Epidermal melanocyte (primary cell): ENCODE results near the gene GAS2L2.

Experiments used
- DNase-seq: peaks from one replicate; pipeline ENCODE4 v3.0.0; 2011; ENCODE audit warnings: low spot score; ENCODE audit not compliant: insufficient read length

The GAS2L2 gene

DNA sequence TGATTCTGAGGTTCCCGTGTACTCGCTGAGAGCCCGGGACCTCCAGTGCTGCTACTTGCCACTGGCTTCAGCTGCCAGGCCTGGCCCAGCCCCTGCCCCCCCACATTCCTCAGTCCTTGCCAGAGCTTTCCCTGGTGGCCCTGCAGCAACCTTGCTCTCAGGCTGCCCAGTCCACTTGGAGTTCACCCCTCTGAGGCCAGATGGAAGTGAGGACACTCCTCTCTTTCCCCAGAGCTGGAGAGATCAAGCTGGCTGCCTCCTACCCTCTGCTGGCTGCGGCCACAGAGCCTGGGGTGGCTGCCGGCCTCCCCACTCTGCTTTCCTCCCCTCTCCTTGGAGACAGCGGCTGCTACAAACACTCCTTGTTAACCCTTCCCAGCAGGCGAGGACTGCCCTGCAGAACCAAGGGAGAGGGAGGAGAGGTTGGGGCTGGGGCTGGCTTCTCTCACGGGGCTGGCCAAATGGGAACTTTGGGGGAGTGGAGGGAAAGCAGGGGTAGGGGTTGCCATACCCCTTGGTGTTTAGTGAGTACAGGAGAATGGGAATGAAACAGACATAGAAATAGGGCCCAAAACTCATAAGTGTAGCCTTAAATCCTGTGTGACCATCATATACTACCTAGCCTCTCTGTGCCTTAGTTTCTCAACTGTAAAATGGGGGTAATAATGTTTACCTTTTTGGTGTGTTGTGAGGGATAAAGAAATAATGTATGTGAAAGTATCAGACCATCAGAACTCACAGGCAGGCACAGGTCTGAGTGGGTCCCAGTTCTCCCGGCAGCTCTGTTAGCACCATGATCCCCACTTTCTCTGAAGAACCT is at the start of gene GAS2L2:
GAS2L2 (minus strand) TSS at position 295 of the 820 bp plus-strand sequence. CDS start 389 bp downstream, outside the sequence.
- no peak for DNase-seq

- no peak for DNase-seq
Observed at GRCh38 chr17:35801583-35802224, 48.7 kb upstream of the GAS2L2 start.

DNA sequence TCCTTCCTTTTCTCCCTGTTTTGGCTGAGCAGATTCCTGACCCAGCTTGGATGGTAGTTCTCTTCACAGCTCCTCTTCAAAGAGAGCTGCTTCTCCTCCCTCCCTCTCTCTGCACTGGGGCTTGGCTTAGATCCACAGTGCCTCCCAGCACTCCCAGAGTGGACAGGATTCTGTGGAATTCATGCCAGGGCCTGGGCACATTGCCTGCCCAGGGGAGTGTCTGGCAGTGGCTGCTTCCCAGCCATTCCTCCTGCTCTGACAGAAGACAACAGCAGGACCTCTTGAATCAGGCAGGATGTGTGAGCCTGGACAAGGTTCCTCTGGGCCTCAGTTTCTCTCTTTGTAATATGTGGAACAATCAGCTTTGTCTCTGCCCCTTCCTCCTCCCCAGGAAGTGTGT is 46.9 kb upstream of the GAS2L2 start:
- peak; percentile 93 for DNase-seq

- DNase-seq: no peak
Observed at GRCh38 chr17:35797918-35798317, 44.9 kb upstream of the GAS2L2 start.

DNA sequence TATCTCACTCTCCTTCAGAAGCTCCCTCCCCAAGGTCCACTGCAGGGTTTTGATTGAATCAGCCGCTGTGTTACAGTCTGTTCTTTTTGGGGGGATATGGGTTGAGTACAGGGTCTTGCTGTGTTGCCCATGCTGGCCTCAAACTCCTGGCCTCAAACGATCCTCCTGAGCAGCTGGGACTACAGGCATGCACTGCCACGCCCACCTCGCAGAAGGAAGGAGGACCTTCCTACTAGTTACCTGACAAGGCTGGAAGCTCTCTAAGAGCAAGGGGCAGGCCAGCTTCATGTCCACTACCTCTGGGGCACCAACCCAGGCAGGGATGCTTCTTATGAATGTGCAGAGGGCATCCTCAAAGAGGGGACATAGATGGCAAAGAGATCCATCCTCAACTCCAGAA is 44.3 kb upstream of the GAS2L2 start:
- DNase-seq: no peak

GRCh38 chr17:35796942-35797341 is 43.9 kb upstream of the GAS2L2 start:
- no peak for DNase-seq

DNA sequence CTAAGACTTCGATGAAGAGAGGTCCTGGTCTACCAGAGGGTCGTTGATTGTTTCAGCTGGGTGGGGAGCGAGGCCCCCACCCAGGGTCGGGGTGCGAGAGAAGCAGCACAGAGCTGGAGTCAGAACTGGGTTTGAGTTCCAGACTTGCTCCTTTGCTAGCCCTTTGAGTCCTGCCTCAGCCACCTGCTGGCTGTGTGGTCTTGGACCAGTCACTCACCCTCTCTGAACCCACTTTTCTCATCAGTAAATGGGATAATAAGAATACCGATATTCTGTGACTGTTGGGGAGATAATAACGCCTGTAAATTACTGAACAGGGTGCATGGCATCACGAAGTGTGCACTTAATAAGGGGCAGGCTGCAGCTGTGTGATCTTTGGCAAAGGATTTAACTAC is 42.8 kb upstream of the GAS2L2 start:
- DNase-seq: no peak

DNA sequence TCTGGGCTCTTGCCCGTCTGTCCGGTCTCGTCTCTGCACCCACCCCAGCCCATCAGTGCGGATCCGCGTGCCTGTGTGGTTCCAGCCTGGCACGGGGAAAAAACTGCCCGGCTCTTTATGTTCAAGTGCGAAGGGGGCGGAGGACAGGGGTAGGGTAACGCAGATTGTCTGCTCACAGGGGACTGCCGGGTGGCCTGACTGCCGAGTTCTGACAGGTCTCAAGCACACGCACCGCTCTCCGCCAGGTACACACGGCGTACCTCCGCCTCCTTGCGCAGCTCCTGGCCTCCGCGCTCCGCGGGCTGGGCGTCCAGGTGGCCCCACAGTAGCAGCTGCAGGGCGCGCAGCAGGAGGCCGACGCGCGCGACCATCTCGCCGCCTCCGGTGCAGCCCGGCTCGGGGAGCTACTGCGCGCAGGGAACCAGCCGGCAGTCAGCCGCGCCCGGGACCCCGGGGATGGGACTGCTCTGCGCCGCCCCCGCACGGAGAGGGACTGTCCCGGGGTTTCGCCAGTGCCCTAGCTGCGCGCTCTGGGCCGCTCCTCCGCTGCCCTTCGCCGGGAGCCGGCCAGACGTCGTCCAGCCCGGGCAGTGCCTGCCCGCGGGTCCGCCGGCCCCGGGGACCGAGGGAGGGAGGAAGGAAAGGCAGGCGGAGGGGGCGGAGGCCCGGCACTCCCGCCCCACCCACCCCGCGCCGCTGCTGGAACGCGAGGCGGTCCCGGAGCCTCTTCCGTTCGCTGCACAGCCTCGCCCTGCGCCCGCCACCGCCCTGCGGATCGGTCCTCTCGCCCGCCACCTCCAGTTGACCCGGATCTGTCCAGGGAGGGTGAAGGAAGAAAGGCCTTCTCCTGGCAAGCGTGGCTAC is 42.2 kb upstream of the GAS2L2 start, which contains the start of gene MMP28:
MMP28 (minus strand) TSS at position 635 of the 864 bp plus-strand sequence; CDS start at position 371, 264 bp downstream.
- no peak for DNase-seq

- no peak for DNase-seq
Observed at GRCh38 chr17:35793257-35793656, 40.2 kb upstream of the GAS2L2 start.

DNA sequence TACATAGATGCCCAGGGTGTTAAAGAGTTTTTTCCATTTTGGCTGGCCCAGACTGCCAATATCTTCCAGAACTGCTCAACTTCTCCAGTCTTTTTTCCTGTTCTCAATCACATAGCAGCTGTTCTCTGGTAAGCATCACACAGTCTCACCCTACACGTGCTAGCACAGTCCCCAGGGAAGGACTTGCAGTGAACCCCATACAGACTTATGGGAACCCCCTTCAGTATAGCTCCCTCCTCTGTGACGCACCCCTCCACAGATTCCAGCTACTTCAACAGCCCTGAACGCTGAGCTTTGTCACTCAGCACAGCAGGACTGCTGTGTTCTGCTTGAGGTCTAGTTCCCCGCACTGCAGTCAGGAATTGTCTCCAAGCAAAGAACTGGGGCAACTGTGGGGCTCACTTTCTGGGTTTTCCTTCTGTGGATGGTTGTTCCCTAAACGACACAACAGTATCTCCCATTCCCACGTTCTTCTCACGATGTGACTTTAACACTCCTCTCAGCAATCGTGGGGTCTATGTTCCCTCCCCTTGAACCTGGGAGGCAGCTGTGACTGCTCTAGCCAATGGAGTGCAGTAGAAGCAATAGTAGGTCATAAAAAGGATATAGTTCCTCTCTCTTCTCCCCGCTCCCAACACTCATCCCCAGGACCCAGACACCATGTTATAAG is 38.8 kb upstream of the GAS2L2 start:
- no peak for DNase-seq

- no peak for DNase-seq
Observed at GRCh38 chr17:35790841-35791240, 37.8 kb upstream of the GAS2L2 start.

DNA sequence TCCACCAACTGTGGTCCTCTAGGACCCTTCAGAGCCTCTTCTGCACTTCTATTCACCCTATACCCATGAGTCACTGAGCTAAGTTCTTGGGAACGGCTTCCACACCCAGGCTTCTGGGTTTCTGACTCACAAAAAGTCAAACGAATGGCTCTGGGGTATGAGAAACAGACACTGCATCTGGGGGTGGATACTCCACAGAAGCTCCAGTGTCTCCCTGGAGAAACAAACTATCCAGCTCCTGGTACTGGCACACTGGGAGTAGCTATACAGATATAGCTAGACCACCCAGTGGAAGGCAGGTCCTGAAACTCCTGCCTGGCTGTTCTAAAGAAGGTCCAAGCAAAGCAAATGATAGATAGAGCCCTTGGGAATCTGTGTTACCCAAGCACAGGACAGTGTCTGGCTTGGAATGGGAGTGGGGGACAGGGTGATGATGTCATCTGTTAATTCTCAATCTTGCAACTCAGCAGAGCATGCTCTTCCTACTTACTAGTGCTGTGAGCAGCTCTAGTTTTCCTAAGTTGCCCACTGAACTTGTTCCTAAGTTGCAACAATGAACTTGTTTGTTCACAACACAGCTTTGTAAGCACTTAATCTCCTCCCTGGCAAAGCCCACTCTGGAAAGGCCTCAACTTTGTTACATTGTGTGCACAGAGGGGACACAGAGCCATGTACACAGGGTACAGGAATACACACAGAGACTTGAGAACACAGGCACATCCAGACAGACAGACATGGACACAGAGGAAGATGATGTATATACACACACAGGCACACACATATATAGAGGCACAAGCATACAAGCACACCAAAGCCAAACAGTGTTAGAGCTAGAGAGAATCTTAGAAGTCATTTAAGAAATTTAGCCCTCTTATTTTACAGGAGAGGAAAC is 35.7 kb upstream of the GAS2L2 start:
- no peak for DNase-seq

DNA sequence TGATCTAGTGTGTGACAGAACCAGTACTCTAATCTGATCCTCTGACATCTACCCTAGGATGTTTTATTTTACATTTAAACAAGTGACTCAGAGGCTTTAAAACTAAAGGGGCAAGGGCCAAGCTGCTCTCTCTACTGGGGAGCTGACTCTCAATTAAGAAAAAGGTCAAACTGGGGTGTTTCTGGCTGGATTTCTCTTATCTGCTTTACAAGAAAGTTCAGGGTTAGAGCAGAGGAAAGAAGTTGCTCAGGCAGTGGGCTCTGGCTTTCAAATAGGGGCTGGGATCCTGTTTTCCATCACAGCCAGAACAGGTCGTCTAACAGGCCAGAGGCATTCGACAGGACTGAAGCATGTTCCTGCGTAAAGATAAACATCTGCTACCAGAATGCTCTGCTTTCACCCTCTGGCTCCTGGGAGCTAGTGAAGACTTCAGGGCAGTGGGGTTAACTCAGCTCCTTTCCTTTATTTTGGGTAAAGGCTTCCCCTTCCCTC is 33.9 kb upstream of the GAS2L2 start:
- DNase-seq: no peak

DNA sequence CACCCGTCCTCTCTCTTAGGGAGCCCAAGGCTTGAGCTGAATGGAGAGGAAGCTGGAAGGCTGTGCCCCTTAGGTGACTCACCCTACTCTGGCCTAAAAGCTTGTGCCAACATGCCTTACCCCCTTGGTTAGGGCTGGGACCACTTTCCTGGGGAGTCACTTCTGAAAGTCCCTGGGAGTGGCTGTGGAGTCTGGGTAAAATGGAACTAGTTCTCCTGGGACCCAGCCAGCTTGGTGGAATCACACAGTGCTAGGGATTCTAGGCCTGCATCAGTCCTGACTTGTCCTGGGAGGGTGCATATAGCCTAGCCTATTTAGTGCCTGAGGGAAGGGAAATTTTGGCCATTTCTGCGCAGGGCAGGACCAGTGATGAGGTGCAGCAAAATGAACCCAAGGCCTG is 31.9 kb upstream of the GAS2L2 start:
- DNase-seq: no peak

DNA sequence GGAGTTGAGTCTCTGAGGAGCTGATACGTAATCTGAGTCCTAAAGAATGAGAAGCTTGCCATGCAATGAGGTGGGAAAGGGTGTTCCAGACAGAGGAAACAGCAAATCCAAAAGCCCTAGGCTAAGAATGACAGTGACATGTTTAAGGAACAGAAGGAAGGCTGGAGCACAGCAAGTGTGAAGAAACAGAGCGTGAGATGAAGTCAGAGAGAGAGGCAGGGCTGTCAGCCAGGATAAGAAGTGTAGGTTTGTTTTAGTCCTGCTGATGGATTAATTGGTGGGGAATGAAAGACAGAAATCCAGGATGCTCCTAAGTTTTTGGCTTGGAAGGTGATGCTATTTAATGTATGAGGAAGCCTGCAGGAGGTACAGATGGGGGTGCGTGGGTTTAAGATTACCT is 27.9 kb upstream of the GAS2L2 start:
- no peak for DNase-seq

GRCh38 chr17:35778641-35779196 is 25.7 kb upstream of the GAS2L2 start:
- no peak for DNase-seq

- DNase-seq: no peak
Observed at GRCh38 chr17:35775583-35775982, 22.5 kb upstream of the GAS2L2 start.

DNA sequence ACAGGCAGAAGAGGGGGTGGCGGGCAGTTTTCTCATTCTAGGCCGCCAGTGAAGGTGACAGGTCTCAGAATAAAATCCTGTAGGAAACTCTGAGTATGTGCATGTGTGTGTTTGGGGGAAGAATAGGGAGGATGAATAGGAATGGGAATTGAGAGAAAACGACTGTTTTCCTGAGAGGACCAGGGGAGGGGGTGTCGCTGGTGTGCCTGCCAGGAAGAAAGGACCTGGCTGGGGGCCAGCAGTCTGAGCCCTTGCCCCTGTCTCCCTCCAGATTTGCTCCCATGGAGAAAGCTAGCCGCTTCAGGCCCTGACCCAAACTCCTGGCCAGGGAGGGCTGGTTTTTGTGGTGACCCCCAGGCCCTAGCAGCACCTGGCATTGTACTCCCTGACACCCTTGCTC is 22.0 kb upstream of the GAS2L2 start:
- no peak for DNase-seq

GRCh38 chr17:35774499-35774898 is 21.5 kb upstream of the GAS2L2 start:
- no peak for DNase-seq
